ENCODE measurements around the gene SP2. TPM values are rescaled to one million over a fixed set of nuclear protein-coding genes. Genes with fewer than 3 reads are reported as not detected.

The SP2 gene
- total and polyA plus RNA-seq, 2 of the 13 experiments (the other 11 are each of a cell fraction or from before 2014, with no cell fraction given), result 1.4 to 4.8 TPM

GRCh38 chr17:47946516-47946915 is 50.5 kb downstream of the SP2 start:
- H3K4me2 ChIP-seq (ENCODE audit: low read depth, low read length), result peak overlapping the region; percentile 23; the same call in 1 of the 2 replicates
- peaks cover 95% of the 10 kb centered on the region for H3K4me1 ChIP-seq (ENCODE audit: insufficient read depth, low read length)
- peaks cover 6 to 42% of the 10 kb centered on the region in 2 experiments for H3K36me3 ChIP-seq (replicated peaks in 1 of 2; ENCODE audit: control insufficient read depth in 1 of 2, insufficient read depth in 2 of 2, low read length in 2 of 2)
- TF ChIP-seq THAP11 (CRISPR knock-in tag; IDR thresholded peaks at IDR 0.05), result no peak
- no peak for TF ChIP-seq FOSL2 (CRISPR knock-in tag; IDR thresholded peaks at IDR 0.05)
- no peak for TF ChIP-seq ZNF720 (CRISPR knock-in tag; IDR thresholded peaks at IDR 0.05)
- TF ChIP-seq ARID2 (CRISPR knock-in tag; IDR thresholded peaks at IDR 0.05; ENCODE audit: borderline replicate concordance), result 0 out of 2 replicates have a peak, but pooled peaks have one; percentile 15
- 0 out of 2 replicates have a peak, but pooled peaks have one; percentile 19 for TF ChIP-seq CSRNP1 (CRISPR knock-in tag; IDR thresholded peaks at IDR 0.05)
- no peak for TF ChIP-seq ZNF776 (CRISPR knock-in tag; IDR thresholded peaks at IDR 0.05)
- 0 out of 2 replicates have a peak, but pooled peaks have one; percentile 22 for TF ChIP-seq ZNF354B (CRISPR knock-in tag; IDR thresholded peaks at IDR 0.05)
- TF ChIP-seq ZNF543 (CRISPR knock-in tag; IDR thresholded peaks at IDR 0.05), result no peak
- no peak for TF ChIP-seq RBM39 (IDR thresholded peaks at IDR 0.05; ENCODE audit: low read depth, low read length, poor library complexity, severe bottlenecking)
- TF ChIP-seq ETV5 (CRISPR knock-in tag; IDR thresholded peaks at IDR 0.05; ENCODE audit: borderline replicate concordance), result no peak
- TF ChIP-seq ZNF816 (CRISPR knock-in tag; IDR thresholded peaks at IDR 0.05; ENCODE audit: borderline replicate concordance), result peak; percentile 31; the same call in 1 of the 2 replicates
- no peak for TF ChIP-seq NPAS2 (CRISPR knock-in tag; IDR thresholded peaks at IDR 0.05; ENCODE audit: borderline replicate concordance)
- TF ChIP-seq ZMAT3 (CRISPR knock-in tag; conservative IDR thresholded peaks at IDR 0.05), result 0 out of 2 replicates have a peak, but pooled peaks have one; percentile 43
- no peak for TF ChIP-seq ZFP37 (CRISPR knock-in tag; IDR thresholded peaks at IDR 0.05; ENCODE audit: borderline replicate concordance)
- TF ChIP-seq, protein P1, sequence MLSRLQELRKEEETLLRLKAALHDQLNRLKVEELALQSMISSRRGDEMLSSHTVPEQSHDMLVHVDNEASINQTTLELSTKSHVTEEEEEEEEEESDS (CRISPR knock-in tag; IDR thresholded peaks at IDR 0.05; ENCODE audit: borderline replicate concordance), result 0 out of 2 replicates have a peak, but pooled peaks have one; percentile 25
- TF ChIP-seq TBL1XR1 (IDR thresholded peaks at IDR 0.05; ENCODE audit: borderline replicate concordance, low read length, partially characterized antibody), result no peak
- TF ChIP-seq ZNF124 (CRISPR knock-in tag; IDR thresholded peaks at IDR 0.05), result no peak
- no peak for TF ChIP-seq IRF2 (CRISPR knock-in tag; IDR thresholded peaks at IDR 0.05)
- no peak for TF ChIP-seq PREB (CRISPR knock-in tag; IDR thresholded peaks at IDR 0.05)
- 0 out of 2 replicates have a peak, but pooled peaks have one; percentile 8 for TF ChIP-seq BORCS8-MEF2B (CRISPR knock-in tag; IDR thresholded peaks at IDR 0.05)
- TF ChIP-seq, protein P2, sequence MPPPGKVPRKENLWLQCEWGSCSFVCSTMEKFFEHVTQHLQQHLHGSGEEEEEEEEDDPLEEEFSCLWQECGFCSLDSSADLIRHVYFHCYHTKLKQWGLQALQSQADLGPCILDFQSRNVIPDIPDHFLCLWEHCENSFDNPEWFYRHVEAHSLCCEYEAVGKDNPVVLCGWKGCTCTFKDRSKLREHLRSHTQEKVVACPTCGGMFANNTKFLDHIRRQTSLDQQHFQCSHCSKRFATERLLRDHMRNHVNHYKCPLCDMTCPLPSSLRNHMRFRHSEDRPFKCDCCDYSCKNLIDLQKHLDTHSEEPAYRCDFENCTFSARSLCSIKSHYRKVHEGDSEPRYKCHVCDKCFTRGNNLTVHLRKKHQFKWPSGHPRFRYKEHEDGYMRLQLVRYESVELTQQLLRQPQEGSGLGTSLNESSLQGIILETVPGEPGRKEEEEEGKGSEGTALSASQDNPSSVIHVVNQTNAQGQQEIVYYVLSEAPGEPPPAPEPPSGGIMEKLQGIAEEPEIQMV (CRISPR knock-in tag; IDR thresholded peaks at IDR 0.05; ENCODE audit: low read depth), result no peak
- TF ChIP-seq HOXD1 (CRISPR knock-in tag; IDR thresholded peaks at IDR 0.05), result no peak

More at GRCh38 chr17:47946516-47946915, 50.5 kb downstream of the SP2 start:
- FAIRE-seq (no peak), ATAC-seq (no peak), DNase-seq (ENCODE audit: low spot score) (no peak)
- H2AFZ ChIP-seq (ENCODE audit: low read length), result no peak overlapping the region
- no peak overlapping the region for H3K4me3 ChIP-seq (replicated peaks in 1 of 3; ENCODE audit: insufficient read depth in 1 of 3, low read depth in 2 of 3, low read length in 3 of 3)
- WGBS (ENCODE audit: low lambda C conversion rate), result 97% methylated on average over 6 of the region's 6 CpGs
- peaks cover 20% of the 10 kb centered on the region for H3K79me2 ChIP-seq (ENCODE audit: insufficient read depth, low read length)
- H4K20me1 ChIP-seq (ENCODE audit: insufficient read depth, low read length), result no peaks in the 10 kb centered on the region
- no peaks in the 10 kb centered on the region for H3K27me3 ChIP-seq (ENCODE audit: control insufficient read depth in 1 of 2, insufficient read depth in 2 of 2, low read length in 2 of 2)
- H3K9me3 ChIP-seq (ENCODE audit: low read length), result no peaks in the 10 kb centered on the region
- POLR2A ChIA-PET, result interaction anchor here (1.0 to 2.1 kb wide), 8 partner anchors 10 to 297 kb away, joined by 3 to 31 read pairs (median 6); partner anchors contain the start of genes CDK5RAP3, LRRC46, MRPL10 and NFE2L1
- no TSS peak for BruUV-seq (replicated peaks)
- intact Hi-C loops (cut with micrococcal nuclease; ENCODE audit: unreplicated experiment), result no loop called here
- in situ Hi-C loops (cut with HindIII; ENCODE audit: extremely low pct_ligation_motif_present, low pct_unique_long_range_greater_than_20kb), result no loop called here
- CTCF ChIA-PET (ENCODE audit: low intra/inter-chr PET ratio, low total read pairs), result interaction anchor here (1.0 to 1.6 kb wide), 2 partner anchors 10 to 24 kb away, joined by 3 to 11 read pairs; partner anchors contain the start of gene CDK5RAP3
- H3K27ac ChIP-seq (ENCODE audit: extremely low read length, insufficient read depth, low read length), result peak overlapping the region; percentile 55
- H3K9ac ChIP-seq (ENCODE audit: insufficient read depth, low read depth, low read length), result peak overlapping the region; percentile 14; the same call in 1 of the 2 replicates

Measured in HepG2 (cell line).